Heart left ventricle (tissue), 13 donors: ENCODE data around the gene CPB2.

Experiments
- CTCF ChIP-seq, 12 donors: fragments of 200-600 bp; sonication (generic) in 4 of 12; IDR thresholded peaks; one replicate each; pipeline versions ENCODE4 v1.5.0 to v1.8.0; 2018 to 2022; ENCODE audit warnings: antibody characterized with exemption in 12 of 12, mild to moderate bottlenecking in 5 of 12
- POLR2A ChIP-seq, 2 donors: fragments of 450-650 bp; IDR thresholded peaks; one replicate each; pipeline ENCODE4 v1.6.1; 2017; ENCODE audit warnings: antibody characterized with exemption in 2 of 2, mild to moderate bottlenecking in 2 of 2, moderate library complexity in 2 of 2
- donor health status: ischemic (EF 13 %, LVEDD 7.1; RV severe dilation, severe dysfunction).
- donor health status: DM: no; HTN: yes; CAD: no.
- donor health status: DM: no; HTN: no; CAD: no.
- donor health status: ischemic (EF 25% LVEDD 6.9; RV normal size, moderate dysfunction).
- donor health status: ischemic (EF 25% LVEDD 5.7; RV mildly dilated, moderate dysfunction).
- donor health status: ischemic (EF 35%, LVEDD 5.7; RV mildly dilated, moderate dysfunction).
- donor health status: nonischemic (EF 11% LVEDD 7.7; RV severe dilation, severe dysfunction).
- donor health status: DM: yes; HTN: yes; CAD: no.
- donor health status: PGD.
- donor health status: ischemic (EF 29% LVEDD 5.4; RV normal size, mild dysfunction).
- donor health status: nonischemic (EF 23%, LVEDD 6.1; RV moderate dilation, normal function).

- TF ChIP-seq POLR2A (IDR thresholded peaks at IDR 0.05) (no peak), CTCF (IDR thresholded peaks at IDR 0.05) (no peak)
Measured at GRCh38 chr13:46071590-46072249, 33.1 kb downstream of the CPB2 start.
